ENCODE results near the gene FGD3. TPM values are rescaled to one million over a fixed set of nuclear protein-coding genes. Genes with fewer than 3 reads are reported as not detected.

The FGD3 gene
- polyA plus RNA-seq, 1 experiment: not detected

DNA sequence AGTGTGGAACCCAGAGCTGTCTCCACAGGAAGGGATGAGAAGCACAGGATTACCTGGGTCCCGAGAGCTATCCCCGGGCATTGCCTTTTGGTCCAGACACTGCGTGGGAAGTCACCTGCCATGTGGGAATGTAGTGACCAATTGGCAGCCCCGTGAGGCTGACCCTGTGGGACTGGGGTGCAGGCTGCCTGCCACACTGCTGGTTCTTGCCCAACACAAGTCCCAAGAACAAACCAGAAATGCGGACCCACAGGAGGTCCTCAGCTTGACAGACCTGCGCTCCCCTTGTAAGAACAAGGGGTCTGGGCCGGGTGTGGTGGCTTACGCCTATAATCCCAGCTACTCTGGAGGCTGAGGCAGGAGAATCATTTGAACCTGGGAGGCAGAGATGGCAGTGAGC is 2.4 kb upstream of the FGD3 start:
- Histone ChIP-seq H3K36me3 (ENCODE audit: control insufficient read depth, insufficient read depth, low read length) (no peaks in the 10 kb centered on the region), H3K27me3 (ENCODE audit: control insufficient read depth, insufficient read depth, low read length) (peaks cover 8% of the 10 kb centered on the region), H3K4me3 (ENCODE audit: low read depth, low read length) (no peak overlapping the region)
- ChIA-PET CTCF (no interaction called here), POLR2A (no interaction called here)
- TF ChIP-seq, protein P1, sequence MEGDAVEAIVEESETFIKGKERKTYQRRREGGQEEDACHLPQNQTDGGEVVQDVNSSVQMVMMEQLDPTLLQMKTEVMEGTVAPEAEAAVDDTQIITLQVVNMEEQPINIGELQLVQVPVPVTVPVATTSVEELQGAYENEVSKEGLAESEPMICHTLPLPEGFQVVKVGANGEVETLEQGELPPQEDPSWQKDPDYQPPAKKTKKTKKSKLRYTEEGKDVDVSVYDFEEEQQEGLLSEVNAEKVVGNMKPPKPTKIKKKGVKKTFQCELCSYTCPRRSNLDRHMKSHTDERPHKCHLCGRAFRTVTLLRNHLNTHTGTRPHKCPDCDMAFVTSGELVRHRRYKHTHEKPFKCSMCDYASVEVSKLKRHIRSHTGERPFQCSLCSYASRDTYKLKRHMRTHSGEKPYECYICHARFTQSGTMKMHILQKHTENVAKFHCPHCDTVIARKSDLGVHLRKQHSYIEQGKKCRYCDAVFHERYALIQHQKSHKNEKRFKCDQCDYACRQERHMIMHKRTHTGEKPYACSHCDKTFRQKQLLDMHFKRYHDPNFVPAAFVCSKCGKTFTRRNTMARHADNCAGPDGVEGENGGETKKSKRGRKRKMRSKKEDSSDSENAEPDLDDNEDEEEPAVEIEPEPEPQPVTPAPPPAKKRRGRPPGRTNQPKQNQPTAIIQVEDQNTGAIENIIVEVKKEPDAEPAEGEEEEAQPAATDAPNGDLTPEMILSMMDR (IDR thresholded peaks at IDR 0.05; ENCODE audit: insufficient read depth, low read depth, low read length): no peak
- DNase-seq (ENCODE audit: low read depth): no peak

DNA sequence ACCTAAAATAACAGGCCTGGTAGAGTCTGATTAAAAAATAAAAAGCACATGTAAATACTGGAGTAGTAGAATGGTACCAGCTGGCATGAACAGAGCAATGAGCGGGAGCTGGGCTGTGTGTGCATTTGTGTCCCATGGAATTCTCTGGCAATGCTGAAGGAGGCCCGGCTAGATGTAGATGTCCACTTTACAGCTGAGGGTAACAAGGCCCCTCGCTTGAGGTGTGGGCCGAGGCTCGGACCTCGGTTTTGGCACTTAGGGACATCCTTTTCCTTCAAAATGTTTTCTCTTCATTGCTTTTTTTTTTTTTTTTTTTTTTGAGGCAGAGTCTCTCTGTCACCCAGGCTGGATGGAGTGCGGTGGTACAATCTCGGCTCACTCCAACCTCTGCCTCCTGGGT is 1.5 kb upstream of the FGD3 start:
- TF ChIP-seq, protein P1 (IDR thresholded peaks at IDR 0.05; ENCODE audit: insufficient read depth, low read depth, low read length): no peak
- DNase-seq (ENCODE audit: low read depth): no peak
- Histone ChIP-seq H3K36me3 (ENCODE audit: control insufficient read depth, insufficient read depth, low read length) (no peaks in the 10 kb centered on the region), H3K27me3 (ENCODE audit: control insufficient read depth, insufficient read depth, low read length) (peaks cover 8% of the 10 kb centered on the region), H3K4me3 (ENCODE audit: low read depth, low read length) (no peak overlapping the region)
- POLR2A ChIA-PET: no interaction called here
- CTCF ChIA-PET: no interaction called here

GRCh38 chr9:92948038-92948534 is 763 bp downstream of the FGD3 start:
- no peaks in the 10 kb centered on the region for H3K36me3 ChIP-seq (ENCODE audit: control insufficient read depth, insufficient read depth, low read length)
- no peak overlapping the region for H3K4me3 ChIP-seq (ENCODE audit: low read depth, low read length)
- no peak for DNase-seq (ENCODE audit: low read depth)
- CTCF ChIA-PET: no interaction called here
- H3K27me3 ChIP-seq (ENCODE audit: control insufficient read depth, insufficient read depth, low read length): peaks cover 10% of the 10 kb centered on the region
- TF ChIP-seq, protein P1 (IDR thresholded peaks at IDR 0.05; ENCODE audit: insufficient read depth, low read depth, low read length): no peak
- POLR2A ChIA-PET: no interaction called here

DNA sequence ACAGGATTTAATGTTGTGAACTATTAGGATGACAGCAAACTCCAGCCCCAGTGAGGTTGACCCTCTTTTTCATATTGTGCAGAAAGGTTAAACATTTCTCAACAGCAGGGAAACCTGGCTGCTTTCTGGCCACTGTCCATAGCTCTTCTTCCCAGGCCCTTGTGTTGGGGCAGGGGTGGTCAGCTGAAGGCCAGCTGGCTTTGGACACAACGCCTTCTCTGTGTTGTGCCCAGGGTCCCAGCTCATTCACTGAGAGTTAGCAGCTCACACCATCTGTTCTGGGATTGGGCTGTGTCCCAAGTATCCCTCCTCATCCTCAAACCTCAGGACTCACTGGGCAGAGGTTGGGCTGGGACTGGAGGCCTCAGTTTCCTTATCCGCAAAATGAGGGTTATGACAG is 1.3 kb downstream of the FGD3 start:
- TF ChIP-seq, protein P1 (IDR thresholded peaks at IDR 0.05; ENCODE audit: insufficient read depth, low read depth, low read length): no peak
- CTCF ChIA-PET: no interaction called here
- H3K4me3 ChIP-seq (ENCODE audit: low read depth, low read length): no peak overlapping the region

GRCh38 chr9:92949266-92949982 is 2.1 kb downstream of the FGD3 start:
- peaks cover 10% of the 10 kb centered on the region for H3K27me3 ChIP-seq (ENCODE audit: control insufficient read depth, insufficient read depth, low read length)
- H3K4me3 ChIP-seq (ENCODE audit: low read depth, low read length): no peak overlapping the region
- ChIA-PET CTCF (interaction anchor here (0.6 kb wide), 1 partner anchor 129 kb away, joined by 4 read pairs; no protein-coding TSS in a partner anchor), POLR2A (no interaction called here)
- no peaks in the 10 kb centered on the region for H3K36me3 ChIP-seq (ENCODE audit: control insufficient read depth, insufficient read depth, low read length)
- DNase-seq (ENCODE audit: low read depth): no peak
- TF ChIP-seq, protein P1 (IDR thresholded peaks at IDR 0.05; ENCODE audit: insufficient read depth, low read depth, low read length): no peak

More for the DNA sequence above, 1.3 kb downstream of the FGD3 start:
- POLR2A ChIA-PET: no interaction called here
- peaks cover 10% of the 10 kb centered on the region for H3K27me3 ChIP-seq (ENCODE audit: control insufficient read depth, insufficient read depth, low read length)
- no peak for DNase-seq (ENCODE audit: low read depth)
- H3K36me3 ChIP-seq (ENCODE audit: control insufficient read depth, insufficient read depth, low read length): no peaks in the 10 kb centered on the region
